NCI-H69 (cell line): ENCODE results near the gene NSMF.
"Not testable (repeated sequence)": the region's sequence is repeated elsewhere in the genome, so short reads cannot be mapped to it uniquely, and the experiment has no call there.

Experiments used
- DNase-seq: peaks from one replicate; lab custom pipeline; 2025; lab: John Stamatoyannopoulos, UW

The NSMF gene

DNA sequence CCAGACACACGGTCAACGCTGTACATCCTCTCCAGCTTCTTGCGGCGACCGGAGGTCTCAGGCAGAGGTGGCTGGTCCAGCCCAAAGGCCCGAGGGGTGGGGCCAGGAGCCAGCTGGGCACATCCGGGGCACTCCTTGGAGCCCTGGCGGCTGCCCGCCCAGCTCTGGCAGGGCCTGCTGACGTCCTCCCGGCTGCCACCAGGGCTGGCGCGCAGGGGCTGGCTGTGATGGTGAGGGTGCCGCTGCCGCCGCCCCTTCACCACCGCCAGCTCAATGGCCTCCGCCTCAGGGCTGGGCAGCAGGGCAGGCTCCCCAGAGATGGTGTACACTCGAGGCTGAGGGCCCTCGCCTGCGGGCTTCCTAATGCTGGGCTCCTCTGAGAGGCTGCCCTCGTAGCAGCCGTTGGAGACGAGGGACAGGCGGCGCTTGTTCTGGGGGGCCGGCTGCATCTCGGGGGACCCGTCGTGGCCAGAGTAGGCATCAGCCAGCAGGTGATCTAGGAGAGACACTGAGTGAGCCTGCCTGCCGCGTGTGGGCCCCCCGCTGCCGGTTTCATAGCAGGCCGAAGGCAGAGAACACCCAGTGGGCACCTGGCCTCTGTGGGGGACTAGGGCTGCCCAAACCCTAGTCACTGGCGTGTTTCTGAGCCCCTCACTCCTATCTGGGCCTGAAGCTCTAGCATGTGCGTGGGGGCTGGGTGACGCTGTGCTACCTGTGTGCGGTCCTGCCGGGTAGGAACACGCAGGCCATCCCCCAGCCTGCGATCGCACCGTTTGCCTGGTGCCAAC lies 1.5 kb downstream of the NSMF start:
- DNase-seq: no peak

DNA sequence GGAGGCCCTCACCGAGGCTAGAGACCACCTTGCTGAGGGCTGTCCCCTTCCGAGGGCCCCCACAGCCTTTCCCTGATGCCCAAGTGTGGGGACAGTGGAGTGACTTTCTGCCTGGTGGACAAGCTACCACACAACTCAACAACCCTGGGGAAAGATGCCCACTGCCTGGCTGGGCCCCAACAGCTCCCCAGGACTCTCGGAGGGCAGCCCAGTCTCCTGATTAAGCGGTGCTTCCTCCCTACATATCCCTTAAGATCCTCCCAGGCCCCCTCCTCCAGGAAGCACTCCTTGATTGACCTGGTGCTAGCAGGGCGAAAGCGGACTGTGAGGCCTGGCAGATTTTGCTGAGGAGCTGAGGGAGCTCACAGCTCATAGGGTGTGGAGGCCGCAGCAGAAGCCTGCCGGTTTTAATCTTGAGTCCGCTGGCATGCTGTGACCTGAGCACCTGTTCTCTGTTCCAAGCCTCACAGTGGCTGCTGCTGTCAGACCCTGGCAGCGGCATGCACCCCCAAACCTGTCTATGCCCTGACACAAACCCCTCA lies 2.2 kb downstream of the NSMF start:
- no peak for DNase-seq

DNA sequence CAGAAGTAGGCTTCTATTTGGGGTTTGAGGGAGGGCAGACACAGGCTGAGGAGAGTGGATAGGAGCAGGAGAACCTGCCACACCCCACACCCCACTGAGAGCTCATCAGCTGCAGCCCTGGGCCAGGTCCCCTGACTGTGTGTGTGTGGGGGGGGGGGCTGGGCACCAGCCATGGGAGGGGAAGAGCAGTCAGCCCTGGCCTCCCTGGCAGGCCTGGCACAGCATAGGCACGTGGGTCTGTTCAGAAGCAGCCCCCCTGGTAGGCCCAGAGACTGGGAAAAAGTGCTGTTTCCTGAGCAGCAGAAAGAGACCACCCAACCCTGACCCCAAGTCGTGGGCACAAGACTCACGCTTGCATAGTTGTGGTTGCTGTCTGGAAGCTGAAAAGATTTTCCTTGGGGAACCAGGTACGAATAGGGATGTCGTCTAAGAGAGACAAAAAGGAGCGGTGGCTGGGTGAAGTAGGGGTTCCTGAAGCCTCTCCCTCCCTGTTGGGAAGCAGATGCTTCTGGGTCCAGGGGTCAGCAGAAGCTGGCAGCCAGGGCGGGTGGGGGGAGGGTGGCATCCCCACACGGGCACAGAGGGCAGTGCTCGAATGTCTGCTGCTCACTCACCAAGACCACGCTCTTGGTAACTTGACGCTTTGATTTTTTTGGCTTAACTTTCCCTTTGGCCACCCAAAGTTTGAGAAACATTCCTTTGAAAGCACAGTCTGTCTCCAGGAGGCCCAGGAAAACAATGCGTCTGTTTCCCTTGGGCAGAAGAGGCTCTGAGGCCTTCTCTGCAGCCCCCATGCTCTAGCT lies 2.9 kb downstream of the NSMF start:
- no peak for DNase-seq

DNA sequence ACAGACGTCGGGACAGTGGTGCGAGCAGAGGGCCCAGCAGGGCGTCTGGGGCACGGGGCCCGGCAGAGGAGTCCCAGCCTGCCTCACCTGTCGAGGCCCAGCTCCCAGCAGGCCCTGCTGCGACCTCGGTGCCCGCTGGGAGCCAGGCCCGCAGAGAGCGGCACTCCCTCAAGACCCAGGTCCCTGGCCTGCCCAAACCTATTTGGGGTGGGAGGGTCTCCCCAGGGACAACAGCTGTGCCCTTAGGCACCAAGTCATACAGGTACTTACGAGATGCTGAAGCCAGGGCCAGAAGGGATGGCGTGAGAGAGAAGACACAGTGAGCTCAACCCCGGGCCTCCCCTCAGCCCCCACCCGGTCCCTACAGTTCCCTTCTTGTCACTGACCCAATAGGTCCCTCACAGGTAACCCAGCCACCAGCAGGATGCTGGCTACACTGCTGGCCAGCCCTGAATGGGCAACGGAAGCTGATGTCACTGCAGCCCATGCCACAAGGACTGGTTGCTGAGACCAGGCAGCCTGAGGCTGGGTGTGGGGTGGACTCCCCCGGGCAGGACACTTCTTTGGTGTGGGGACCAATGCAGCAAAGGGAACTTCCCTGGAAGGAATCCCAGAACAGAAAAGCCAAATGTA lies 3.7 kb downstream of the NSMF start:
- DNase-seq: no peak

DNA sequence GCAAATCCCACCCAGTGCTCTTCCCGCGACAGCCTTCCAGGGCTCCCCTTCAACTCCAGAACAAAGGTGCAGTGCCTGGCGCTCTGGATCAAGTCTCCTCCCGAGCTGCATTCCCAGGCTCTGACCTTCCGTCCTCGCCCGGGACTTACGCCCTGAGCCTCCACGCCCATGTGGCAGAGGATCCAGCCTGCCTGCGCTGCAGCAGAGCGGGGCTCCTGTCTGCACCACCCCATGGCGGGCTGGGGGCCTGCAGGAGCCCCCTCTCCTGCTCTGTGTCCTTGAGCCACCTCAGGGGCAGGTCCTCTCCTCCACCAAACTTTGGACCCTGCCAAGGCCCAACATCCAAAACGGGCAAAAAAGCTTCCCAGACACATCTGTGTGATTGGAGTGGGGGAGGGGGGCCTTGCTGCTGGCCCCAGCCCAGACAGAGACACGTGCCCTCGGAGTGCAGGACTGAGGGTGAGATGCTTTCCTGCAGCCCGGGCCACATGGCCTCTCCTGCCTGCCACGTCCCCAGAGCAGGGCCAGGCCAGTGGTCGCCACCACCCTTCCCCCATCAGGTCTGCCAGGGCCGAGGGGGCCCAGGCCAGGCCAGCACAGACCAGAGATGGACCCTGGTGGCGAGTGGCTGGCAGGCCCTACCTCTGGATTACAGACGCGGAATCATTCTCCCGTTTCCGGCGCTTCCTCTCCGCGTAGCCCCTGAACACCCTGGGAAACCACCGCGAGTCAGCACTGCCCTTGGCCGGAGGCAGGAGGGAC lies 4.4 kb downstream of the NSMF start:
- DNase-seq: no peak

DNA sequence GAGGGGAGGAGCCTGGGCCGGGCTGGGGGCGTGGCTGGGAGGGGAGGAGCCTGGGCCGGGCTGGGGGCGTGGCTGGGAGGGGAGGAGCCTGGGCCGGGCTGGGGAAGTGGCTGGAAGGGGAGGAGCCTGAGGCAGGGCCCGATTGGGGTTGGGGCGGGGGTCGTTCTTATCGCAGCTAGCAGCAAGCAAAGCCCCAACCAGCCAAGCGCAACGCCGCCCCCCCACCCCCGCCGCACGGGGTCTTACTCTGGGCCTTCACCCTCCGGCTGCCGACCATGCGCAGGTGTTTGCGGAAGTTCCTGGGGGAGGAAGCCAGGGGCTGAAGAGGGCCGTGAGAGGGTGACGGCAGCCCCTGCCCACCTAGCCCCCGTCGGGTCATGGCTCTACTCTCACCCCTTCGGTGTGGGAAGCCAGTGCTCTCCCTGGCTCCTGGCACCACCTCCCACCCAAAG lies 5.0 kb downstream of the NSMF start:
- no peak for DNase-seq

DNA sequence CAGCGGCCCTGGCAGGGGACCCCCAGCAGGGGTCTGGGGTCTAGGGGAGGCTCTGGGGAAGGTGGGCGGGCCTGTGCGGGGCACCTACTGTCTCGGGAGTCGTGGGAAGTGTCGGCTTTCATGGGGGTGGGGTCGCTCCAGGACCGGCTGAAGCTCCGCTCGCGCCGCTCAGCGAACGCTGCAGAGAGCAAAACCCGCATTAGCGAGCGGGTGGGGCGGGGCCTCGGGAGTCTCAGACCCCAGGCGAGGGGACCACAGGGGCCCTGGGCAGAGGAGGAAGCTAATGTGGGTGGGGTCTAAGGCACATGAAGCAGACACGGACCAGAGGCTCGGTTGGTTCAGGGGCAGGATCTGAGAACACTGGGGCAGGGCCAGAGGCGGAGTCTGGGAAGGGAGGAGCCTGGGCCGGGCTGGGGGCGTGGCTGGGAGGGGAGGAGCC lies 5.5 kb downstream of the NSMF start:
- DNase-seq: peak; percentile 28

DNA sequence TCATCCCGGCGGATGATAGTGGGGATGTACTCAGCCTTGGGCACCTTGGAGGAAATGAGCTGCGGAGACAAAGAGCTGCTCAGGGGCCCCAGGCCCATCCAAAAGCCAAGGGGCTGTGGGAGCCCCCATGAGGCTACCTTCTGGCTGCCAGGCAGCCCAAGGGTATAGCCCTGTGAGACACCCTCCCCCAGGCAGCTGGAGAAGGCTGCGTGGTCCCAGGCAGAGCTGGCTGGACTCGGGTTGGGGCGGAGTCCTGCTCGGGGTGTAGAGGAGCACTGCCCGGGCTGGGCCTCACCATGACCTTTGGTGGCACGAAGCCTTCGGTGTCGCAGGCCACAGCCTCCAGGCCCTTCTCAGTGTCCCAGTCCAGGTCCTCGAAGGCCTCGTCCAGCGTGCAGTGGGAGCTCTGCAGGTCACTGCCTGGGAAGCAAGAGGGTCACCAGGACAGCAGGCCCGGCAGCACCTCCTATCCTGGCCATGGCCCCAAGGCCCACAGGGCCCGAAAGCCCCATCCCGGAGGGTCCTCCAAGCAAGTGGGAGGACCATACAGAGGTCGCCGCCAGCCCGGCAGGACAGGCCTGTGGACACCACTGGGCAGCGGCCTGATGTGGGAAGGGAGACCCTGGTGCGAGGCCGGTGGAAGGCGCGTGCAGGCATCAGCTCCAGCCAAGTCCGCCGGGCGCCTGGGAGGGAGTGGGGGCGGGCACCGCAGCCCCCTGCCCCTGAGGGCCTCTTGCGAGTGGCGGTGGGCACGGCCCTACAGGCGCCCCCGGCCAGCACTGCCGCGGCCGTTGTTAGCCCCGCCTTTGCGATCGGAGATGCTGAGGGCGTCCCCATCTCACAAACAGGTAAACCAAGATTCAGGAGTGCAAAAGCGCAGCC lies 6.1 kb downstream of the NSMF start:
- DNase-seq: no peak

DNA sequence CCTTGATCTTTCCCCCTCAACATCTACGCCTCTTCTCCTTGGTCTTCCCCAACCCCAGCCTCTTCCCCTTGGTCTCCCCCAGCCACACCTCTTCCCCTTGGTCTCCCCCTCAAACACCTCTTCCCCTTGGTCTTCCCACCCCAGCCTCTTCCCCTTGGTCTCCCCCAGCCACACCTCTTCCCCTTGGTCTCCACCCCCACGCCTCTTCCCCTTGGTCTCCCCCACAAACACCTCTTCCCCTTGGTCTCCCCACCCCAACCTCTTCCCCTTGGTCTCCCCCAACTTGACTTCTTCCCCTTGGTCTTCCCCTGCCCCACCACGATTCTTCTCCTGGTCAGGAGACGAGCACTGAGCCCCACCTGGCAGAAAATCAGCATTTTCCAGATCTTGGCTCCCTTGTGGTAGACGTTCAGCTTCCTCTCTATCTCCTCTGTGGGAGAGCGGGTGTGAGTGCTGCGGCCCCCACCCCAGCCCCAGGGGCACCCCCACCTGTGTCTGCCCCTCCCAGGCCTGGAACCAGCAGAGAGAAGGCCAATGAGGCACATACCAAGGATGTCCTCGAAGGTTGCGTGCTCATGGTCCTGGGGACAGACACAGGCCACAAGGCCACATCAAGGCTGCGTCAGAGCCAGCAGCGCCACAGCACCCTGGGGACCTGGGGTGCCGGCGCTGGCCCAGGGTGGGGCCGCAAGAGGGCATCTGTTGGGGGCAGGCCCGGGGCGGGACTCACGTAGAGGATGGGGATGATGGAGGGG lies 7.0 kb downstream of the NSMF start:
- no peak for DNase-seq

DNA sequence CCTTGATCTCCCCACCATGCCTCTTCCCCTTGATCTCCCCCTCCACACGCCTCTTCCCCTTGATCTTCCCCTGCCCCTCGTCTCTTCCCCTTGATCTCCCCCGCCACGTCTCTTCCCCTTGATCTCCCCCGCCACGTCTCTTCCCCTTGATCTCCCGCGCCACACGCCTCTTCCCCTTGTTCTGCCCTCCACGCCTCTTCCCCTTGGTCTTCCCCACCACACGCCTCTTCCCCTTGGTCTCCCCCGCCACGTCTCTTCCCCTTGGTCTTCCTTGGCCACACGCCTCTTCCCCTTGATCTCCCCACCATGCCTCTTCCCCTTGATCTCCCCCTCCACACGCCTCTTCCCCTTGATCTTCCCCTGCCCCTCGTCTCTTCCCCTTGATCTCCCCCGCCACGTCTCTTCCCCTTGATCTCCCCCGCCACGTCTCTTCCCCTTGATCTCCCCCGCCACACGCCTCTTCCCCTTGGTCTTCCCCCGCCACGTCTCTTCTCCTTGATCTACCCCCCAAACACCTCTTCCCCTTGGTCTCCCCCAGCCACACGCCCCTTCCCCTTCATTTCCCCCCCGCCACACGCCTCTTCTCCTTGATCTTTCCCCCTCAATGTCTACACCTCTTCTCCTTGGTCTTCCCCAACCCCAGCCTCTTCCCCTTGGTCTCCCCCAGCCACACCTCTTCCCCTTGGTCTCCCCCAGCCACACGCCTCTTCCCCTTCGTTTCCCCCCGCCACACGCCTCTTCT lies 7.7 kb downstream of the NSMF start:
- not testable (repeated sequence) for DNase-seq

DNA sequence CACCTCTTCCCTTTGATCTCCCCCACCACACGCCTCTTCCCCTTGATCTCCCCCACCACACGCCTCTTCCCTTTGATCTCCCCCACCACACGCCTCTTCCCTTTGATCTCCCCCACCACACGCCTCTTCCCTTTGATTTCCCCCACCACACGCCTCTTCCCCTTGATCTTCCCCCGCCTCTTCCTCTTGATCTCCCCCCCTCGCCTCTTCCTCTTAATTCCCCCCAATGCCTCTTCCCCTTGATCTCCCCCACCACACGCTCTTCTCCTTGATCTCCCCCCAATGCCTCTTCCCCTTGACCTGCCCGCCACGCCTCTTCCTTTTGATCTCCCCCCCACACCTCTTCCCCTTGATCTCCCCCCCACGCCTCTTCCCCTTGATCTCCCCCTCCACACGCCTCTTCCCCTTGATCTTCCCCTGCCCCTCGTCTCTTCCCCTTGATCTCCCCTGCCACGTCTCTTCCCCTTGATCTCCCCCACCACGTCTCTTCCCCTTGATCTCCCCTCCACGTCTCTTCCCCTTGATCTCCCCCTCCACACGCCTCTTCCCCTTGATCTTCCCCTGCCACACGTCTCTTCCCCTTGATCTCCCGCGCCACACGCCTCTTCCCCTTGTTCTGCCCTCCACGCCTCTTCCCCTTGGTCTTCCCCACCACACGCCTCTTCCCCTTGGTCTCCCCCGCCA lies 8.5 kb downstream of the NSMF start:
- DNase-seq: not testable (repeated sequence)

DNA sequence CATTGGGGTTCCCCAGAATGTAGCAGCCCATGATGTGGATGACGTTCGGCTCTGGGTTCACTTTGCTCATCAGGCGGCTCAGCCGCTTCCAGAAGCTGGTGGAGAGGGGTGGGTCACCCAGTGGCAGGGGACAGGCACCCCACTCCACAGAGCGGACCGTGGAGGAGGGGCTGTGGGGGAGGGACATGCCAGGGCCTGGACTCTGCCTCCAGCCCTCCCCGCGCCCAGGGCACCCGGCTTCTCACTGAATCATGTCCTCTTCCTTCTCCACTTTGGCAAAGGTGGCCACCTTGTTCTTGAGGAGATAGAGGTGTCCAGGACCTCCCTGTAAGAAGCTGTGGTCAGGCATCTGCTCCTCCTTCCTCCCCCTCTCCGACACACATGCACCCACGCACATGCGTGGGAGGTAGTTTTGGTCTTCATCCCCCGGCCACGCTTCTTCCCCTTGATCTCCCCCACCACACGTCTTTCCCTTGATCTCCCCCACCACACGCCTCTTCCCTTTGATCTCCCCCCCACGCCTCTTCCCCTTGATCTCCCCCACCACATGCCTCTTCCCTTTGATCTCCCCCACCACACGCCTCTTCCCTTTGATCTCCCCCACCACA lies 9.1 kb downstream of the NSMF start:
- no peak for DNase-seq

DNA sequence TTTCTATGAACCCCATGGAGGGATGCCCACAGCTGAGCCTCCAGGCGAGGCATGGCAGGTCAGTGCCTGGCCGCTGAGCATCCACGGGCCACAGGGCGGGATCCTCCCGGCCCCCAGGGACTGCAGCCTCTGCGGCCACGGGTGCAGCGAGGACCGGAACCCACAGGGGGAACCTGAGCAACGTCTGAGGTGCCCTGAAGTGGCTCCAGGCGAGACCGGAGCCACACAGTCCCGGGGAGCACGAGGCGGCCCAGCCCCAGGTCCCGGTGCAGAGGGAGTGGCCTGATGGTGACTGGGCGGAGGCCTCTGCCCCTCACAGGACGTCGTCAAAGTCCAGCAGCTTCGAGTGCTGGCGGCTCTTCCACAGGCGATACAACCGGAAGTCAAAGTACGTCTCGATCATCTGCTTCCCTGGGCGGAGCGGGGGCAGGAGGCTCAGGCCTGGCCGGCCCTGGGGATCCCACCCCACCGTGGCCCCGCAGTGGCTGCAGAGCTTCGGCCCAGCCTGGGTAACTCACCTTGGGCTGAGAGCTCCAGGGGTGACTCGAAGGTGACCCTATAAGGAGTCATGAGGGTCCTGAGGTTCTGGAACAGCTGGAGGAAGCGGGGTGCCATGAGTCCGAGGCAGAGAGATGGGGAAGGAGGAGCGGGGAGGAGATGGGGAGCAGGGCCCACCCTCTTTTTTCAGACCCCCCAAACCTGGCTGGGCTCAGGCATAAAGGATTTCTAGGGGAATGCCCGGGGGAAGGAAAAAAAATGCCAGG lies 9.9 kb downstream of the NSMF start:
- DNase-seq: no peak

DNA sequence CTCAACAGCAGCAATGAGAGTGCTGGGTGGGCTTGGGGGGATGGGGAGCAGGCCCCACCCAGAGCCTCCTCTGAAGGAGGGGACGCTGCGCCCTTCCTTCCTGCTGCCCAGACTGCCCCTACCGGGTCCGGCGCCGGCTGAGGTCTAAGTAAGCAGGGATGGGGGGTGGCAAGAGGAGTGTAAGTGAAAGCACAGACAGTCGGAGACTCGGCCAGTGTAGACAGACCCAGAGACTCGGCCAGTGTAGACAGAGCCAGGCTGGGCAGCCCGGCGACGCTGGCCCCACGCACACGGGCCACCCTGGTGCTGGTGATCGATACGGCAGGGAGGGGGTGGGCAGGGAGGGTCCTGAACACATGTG lies 10.6 kb downstream of the NSMF start:
- no peak for DNase-seq

DNA sequence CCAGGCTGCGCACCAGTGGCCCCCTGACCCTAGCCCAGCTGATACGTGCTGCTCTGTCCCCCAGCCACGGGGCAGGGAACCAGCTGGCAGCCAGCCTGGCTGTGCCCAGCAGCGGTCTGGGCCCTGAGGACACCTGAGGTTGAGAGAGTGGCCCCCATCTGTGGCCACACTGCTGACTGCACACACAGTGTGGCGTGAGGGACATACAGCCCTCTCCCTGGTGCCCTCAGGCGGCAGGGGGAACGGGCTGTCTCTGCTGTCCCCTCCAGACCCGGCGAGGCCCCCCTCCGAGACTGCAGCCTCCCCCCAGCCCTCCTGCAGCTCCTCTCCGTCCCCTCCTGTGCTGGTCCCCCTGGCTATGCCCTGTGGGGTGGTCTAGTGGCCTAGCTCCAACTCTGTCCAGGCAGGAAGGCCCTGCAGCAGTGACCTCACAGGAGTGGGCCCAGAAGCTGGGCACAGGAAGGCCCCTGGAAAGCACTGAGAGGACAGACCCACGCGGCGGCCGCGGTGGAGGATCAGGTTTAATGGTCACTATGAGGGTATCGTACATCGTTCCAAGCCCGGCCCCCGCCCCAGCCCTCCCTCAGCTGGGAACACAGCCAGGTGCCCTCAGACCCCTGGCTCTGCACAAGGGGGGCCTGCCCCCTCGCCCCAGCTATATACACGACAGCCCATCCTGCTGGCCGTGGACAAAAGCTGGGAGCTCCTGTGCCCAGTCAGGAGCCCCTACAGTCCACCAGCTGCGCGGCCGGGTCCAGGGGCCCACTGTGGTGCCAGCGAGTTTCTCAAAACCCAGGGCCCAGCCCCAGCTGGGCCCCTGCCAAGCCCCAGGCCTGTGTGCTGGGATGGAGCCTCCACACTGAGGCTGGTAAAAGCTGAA lies 11.2 kb downstream of the NSMF start:
- DNase-seq: no peak

DNA sequence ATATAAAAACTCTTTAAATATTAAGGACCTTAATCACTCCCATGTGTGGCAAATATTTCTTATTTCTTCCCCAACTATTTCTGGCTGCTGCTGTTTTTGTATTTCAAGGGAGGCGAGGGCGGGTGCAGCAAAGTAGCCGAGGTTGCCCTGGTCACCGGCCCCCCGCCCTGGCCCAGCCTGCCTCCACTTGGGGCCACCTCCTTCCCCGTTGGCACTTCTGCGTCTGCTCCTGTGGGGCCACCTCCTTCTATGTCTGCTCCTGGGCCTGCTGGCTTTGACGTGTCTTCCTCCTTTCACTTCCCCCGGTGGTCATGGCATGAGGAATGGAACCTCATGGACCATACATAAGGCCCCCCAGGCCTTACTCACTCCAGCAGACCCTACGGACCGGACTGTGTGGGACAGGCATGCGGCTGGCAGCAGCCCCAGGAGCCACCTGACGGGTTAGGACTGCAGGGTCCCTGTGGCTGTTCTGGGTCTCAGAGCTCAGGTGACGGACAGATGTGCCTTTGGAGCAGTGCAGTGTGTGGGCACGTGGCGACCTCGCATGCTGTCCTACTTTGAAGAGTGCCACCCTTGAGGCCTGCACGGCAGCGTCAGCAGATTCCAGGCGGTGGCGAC lies 12.2 kb downstream of the NSMF start:
- DNase-seq: no peak
